Measurements from ENCODE around the gene TUFT1.

- TF ChIP-seq POLR2AphosphoS5 (IDR thresholded peaks at IDR 0.05; ENCODE audit: borderline replicate concordance, low read depth, low read length) (no peak), EZH2 (IDR thresholded peaks at IDR 0.05) (no peak), FOXP2 (optimal IDR thresholded peaks at IDR 0.05; ENCODE audit: control extremely low read depth, extremely low read length, insufficient read depth) (no peak)
Measured at GRCh38 chr1:151590961-151591360, 50.9 kb downstream of the TUFT1 start.
